H9 (cell line): ENCODE results near the gene RABGAP1L. TPM values are rescaled to one million over a fixed set of nuclear protein-coding genes. Genes with fewer than 3 reads are reported as not detected.

Experiments
- DNase-seq: peaks from one replicate; pipeline ENCODE4 v3.0.0-alpha.2; 2017
- H2AFZ ChIP-seq: one replicate; pipeline ENCODE4 v1.6.1; 2013; ENCODE audit warnings: mild to moderate bottlenecking, low read length, control low read depth, moderate library complexity
- H2AK5ac ChIP-seq: 2 replicates; pipeline ENCODE4 v1.6.1; 2013; ENCODE audit warnings: low read length, control low read depth, mixed read lengths; ENCODE audit not compliant: insufficient read length
- H2BK120ac ChIP-seq: one replicate; pipeline ENCODE4 v1.6.1; 2013; ENCODE audit warnings: low read depth, mild to moderate bottlenecking, low read length, control low read depth, inconsistent platforms; ENCODE audit not compliant: poor library complexity, severe bottlenecking
- H2BK12ac ChIP-seq: 2 replicates; pipeline ENCODE4 v1.6.1; 2013; ENCODE audit warnings: low read length, control low read depth, mixed read lengths, low read depth; ENCODE audit not compliant: insufficient read length
- H2BK15ac ChIP-seq: 2 replicates; pipeline ENCODE4 v1.6.1; 2013; ENCODE audit warnings: low read depth, low read length, control low read depth
- H2BK20ac ChIP-seq: one replicate; pipeline ENCODE4 v1.6.1; 2013; ENCODE audit warnings: low read depth, mild to moderate bottlenecking, low read length, control low read depth, inconsistent platforms; ENCODE audit not compliant: poor library complexity, severe bottlenecking
- H2BK5ac ChIP-seq: 2 replicates; pipeline ENCODE4 v1.6.1; 2013; ENCODE audit warnings: low read length, control low read depth, mixed read lengths; ENCODE audit not compliant: insufficient read length
- H3K14ac ChIP-seq: 2 replicates; pipeline ENCODE4 v1.6.1; 2013; ENCODE audit warnings: low read length, control low read depth; ENCODE audit not compliant: insufficient read depth
- H3K18ac ChIP-seq: 2 replicates; pipeline ENCODE4 v1.6.1; 2013; ENCODE audit warnings: low read depth, mild to moderate bottlenecking, mixed read lengths, low read length, control low read depth; ENCODE audit not compliant: insufficient read length
- H3K23ac ChIP-seq: 2 replicates; pipeline ENCODE4 v1.6.1; 2013; ENCODE audit warnings: low read length, control low read depth, mixed read lengths, low read depth; ENCODE audit not compliant: insufficient read length
- H3K23me2 ChIP-seq: 2 replicates; pipeline ENCODE4 v1.6.1; 2013; ENCODE audit warnings: low read depth, mild to moderate bottlenecking, mixed read lengths, low read length, control low read depth; ENCODE audit not compliant: insufficient read length, poor library complexity, severe bottlenecking
- H3K27ac ChIP-seq: 2 replicates; pipeline ENCODE4 v1.5.1; 2013; ENCODE audit warnings: low read length, control low read depth, mixed read lengths, low read depth; ENCODE audit not compliant: insufficient read length
- H3K27me3 ChIP-seq: 2 replicates; pipeline ENCODE4 v1.6.1; 2013; ENCODE audit warnings: low read length, control low read depth, inconsistent platforms; ENCODE audit not compliant: insufficient read depth
- H3K4ac ChIP-seq: 2 replicates; pipeline ENCODE4 v1.6.1; 2013; ENCODE audit warnings: low read depth, mild to moderate bottlenecking, control low read depth, inconsistent platforms, low read length, moderate library complexity
- H3K4me1 ChIP-seq: 2 replicates; pipeline ENCODE4 v1.6.1; 2013; ENCODE audit warnings: low read length, control low read depth, inconsistent platforms; ENCODE audit not compliant: insufficient read depth
- H3K4me2 ChIP-seq: 2 replicates; pipeline ENCODE4 v1.6.1; 2013; ENCODE audit warnings: low read length, control low read depth, mixed read lengths; ENCODE audit not compliant: insufficient read length, insufficient read depth
- H3K56ac ChIP-seq: 2 replicates; pipeline ENCODE4 v1.6.1; 2013; ENCODE audit warnings: low read depth, mild to moderate bottlenecking, mixed read lengths, low read length, control low read depth; ENCODE audit not compliant: insufficient read length
- H3K79me1 ChIP-seq: 2 replicates; pipeline ENCODE4 v1.6.1; 2013; ENCODE audit warnings: low read depth, mild to moderate bottlenecking, moderate library complexity, low read length, control low read depth, inconsistent platforms; ENCODE audit not compliant: insufficient read depth, poor library complexity, severe bottlenecking
- H3K79me2 ChIP-seq: 2 replicates; pipeline ENCODE4 v1.6.1; 2013; ENCODE audit warnings: low read length, control low read depth, inconsistent platforms; ENCODE audit not compliant: insufficient read depth
- H3K9ac ChIP-seq: 2 replicates; pipeline ENCODE4 v1.6.1; 2013; ENCODE audit warnings: low read length, control low read depth, mixed read lengths; ENCODE audit not compliant: insufficient read length; ENCODE audit errors: extremely low read depth
- H3K9me3 ChIP-seq: one replicate; pipeline ENCODE4 v1.6.1; 2013; ENCODE audit warnings: low read depth, low read length, inconsistent platforms; ENCODE audit not compliant: control insufficient read depth
- H3T11ph ChIP-seq: one replicate; pipeline ENCODE4 v1.6.1; 2013; ENCODE audit warnings: mild to moderate bottlenecking, low read length, control low read depth, inconsistent platforms
- H4K20me1 ChIP-seq: one replicate; pipeline ENCODE4 v1.6.1; 2013; ENCODE audit not compliant: control insufficient read depth, insufficient read length, insufficient read depth
- H4K5ac ChIP-seq: 2 replicates; pipeline ENCODE4 v1.6.1; 2013; ENCODE audit warnings: low read depth, mild to moderate bottlenecking, mixed read lengths, low read length, control low read depth; ENCODE audit not compliant: insufficient read length
- H4K8ac ChIP-seq: replicated peaks from 2 replicates; pipeline ENCODE4 v1.6.1; 2013; ENCODE audit warnings: low read length, control low read depth, mixed read lengths, low read depth; ENCODE audit not compliant: insufficient read length
- H4K91ac ChIP-seq: 2 replicates; pipeline ENCODE4 v1.6.1; 2013; ENCODE audit warnings: low read depth, mild to moderate bottlenecking, moderate library complexity, mixed read lengths, low read length, control low read depth; ENCODE audit not compliant: insufficient read length
- H3K27ac Mint-ChIP-seq, 3 experiments: 2 replicates in 2 of 3; 3 replicates in 1 of 3; pipeline ENCODE4 v1.8.0; 2020 to 2021; ENCODE audit warnings: mixed read lengths in 3 of 3, mild to moderate bottlenecking in 1 of 3, moderate library complexity in 1 of 3
- H3K27me3 Mint-ChIP-seq: 2 replicates; pipeline ENCODE4 v1.8.0; 2021; ENCODE audit warnings: low read depth, mild to moderate bottlenecking, moderate library complexity, mixed read lengths
- H3K36me3 Mint-ChIP-seq, 3 experiments: 2 replicates in 2 of 3; 3 replicates in 1 of 3; pipeline ENCODE4 v1.8.0; 2020 to 2021; ENCODE audit warnings: low read depth in 3 of 3, mixed read lengths in 3 of 3; ENCODE audit not compliant: insufficient read depth in 1 of 3
- H3K4me1 Mint-ChIP-seq, 2 experiments: 2 replicates each; pipeline ENCODE4 v1.8.0; 2020; ENCODE audit warnings: mixed read lengths in 2 of 2
- H3K4me3 Mint-ChIP-seq, 2 experiments: 2 replicates in 1 of 2; 3 replicates in 1 of 2; pipeline ENCODE4 v1.8.0; 2020 to 2021; ENCODE audit warnings: mild to moderate bottlenecking in 2 of 2, mixed read lengths in 2 of 2, moderate library complexity in 1 of 2
- H3K9me3 Mint-ChIP-seq, 2 experiments: 2 replicates in 1 of 2; 3 replicates in 1 of 2; pipeline ENCODE4 v1.8.0; 2020; ENCODE audit warnings: mild to moderate bottlenecking in 2 of 2, mixed read lengths in 2 of 2, moderate library complexity in 1 of 2
- WGBS: extraction: QIAGEN DNeasy Blood & Tissue Kit; methylation state at CpG from one replicate; pipeline ENCODE4 v1.1.7; 2013; ENCODE audit warnings: missing lambda C conversion rate, low lambda C conversion rate, mixed read lengths; ENCODE audit not compliant: insufficient read length; ENCODE audit errors: extremely low coverage; 5-methylcytosine and 5-hydroxymethylcytosine counted together
- long read RNA-seq: library from polyadenylated mRNA; unstranded; transcript quantifications from one replicate; pipeline ENCODE4 v2.0.0, GENCODE V29; 2020
- total RNA-seq: library from RNA; stranded (reverse); gene quantifications from 2 replicates; pipeline ENCODE4 v1.2.1, GENCODE V29; 2021
- TF ChIP-seq, protein P1 (sequence below): fragments of 200-600 bp; sonication (generic); conservative IDR thresholded peaks from 3 replicates; pipeline ENCODE4 v1.8.0; 2021; ENCODE audit warnings: antibody characterized with exemption, mild to moderate bottlenecking

RABGAP1L gene
- 146 and 147 TPM in 2 replicates for total RNA-seq
- long read RNA-seq, full-length matches to known transcripts = 15 of 241 reads
- long read RNA-seq, partial matches to known transcripts = 57 of 241 reads
- long read RNA-seq, other reads (novel, unspliced or antisense) = 169 of 241 reads

DNA sequence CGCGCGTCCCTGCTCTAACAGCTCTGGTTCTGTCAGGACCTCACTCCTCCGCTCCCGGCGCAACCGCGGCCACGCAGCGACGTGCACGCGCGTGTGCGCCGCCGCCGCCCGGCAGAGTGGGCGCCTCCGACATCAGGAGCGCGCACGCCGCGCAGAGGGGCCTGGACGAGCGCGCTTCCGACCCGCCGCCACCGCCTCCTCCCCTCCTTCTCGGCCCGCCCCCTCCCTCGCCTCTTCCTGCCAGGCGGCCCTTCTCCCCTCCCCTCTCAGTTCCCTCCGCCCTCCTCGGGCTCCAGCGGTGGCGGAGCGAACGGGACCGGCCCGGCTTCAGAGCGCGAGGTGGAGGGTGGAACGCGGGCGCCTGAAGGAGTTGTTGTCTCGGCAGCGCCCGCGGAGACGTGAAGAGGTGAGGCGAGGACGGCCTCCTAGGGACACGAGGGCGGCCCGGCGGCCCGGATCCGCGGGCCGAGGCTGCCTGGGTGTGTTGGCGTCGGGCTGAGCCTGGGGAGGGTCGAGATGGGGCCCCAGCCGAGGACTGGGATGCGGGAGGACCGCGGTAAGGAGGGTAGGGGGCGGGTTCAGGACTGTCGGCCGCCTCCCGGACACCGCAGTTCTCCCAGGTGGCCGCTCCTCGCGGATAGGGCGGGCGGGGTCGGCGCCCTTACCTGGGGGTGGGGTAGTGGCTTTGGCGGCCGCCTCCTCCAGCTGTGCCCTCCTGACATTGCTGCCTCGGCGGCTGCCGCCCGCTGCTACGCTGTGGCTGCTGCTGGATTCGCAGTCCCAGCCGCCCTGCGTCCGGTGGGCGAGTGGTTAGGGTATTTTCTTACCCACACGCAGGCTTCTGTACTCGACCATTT lies at the start of gene RABGAP1L:
TSS of gene RABGAP1L (plus strand) at position 269 of the 857 bp plus-strand sequence.
- TF ChIP-seq, protein P1, sequence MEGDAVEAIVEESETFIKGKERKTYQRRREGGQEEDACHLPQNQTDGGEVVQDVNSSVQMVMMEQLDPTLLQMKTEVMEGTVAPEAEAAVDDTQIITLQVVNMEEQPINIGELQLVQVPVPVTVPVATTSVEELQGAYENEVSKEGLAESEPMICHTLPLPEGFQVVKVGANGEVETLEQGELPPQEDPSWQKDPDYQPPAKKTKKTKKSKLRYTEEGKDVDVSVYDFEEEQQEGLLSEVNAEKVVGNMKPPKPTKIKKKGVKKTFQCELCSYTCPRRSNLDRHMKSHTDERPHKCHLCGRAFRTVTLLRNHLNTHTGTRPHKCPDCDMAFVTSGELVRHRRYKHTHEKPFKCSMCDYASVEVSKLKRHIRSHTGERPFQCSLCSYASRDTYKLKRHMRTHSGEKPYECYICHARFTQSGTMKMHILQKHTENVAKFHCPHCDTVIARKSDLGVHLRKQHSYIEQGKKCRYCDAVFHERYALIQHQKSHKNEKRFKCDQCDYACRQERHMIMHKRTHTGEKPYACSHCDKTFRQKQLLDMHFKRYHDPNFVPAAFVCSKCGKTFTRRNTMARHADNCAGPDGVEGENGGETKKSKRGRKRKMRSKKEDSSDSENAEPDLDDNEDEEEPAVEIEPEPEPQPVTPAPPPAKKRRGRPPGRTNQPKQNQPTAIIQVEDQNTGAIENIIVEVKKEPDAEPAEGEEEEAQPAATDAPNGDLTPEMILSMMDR = no peak
- Histone ChIP-seq H3K27me3 (no peaks in the 10 kb centered on the region), H2BK20ac (no peak within 1 kb of the TSS), H3K56ac (no peak within 1 kb of the TSS), H3K23me2 (peaks cover 4% of the 10 kb centered on the region), H2AK5ac (no peak within 1 kb of the TSS), H3K79me1 (no peaks in the 10 kb centered on the region), H3T11ph (no peak within 1 kb of the TSS), H3K4me1 (0 out of 2 replicates have a peak, but pooled peaks cover 4% of the 10 kb centered on the region), H3K9me3 (no peaks in the 10 kb centered on the region), H3K4me2 (peak within 1 kb of the TSS; percentile 87), H4K5ac (no peak within 1 kb of the TSS), H3K9ac (peak within 1 kb of the TSS; percentile 63), H3K23ac (no peak within 1 kb of the TSS), H2BK12ac (no peak within 1 kb of the TSS), H4K20me1 (no peaks in the 10 kb centered on the region), H3K14ac (0 out of 2 replicates have a peak within 1 kb of the TSS, but pooled peaks have one; percentile 82), H2BK120ac (no peak within 1 kb of the TSS), H2BK5ac (no peak within 1 kb of the TSS), H4K8ac (no peak within 1 kb of the TSS), H3K4ac (no peak within 1 kb of the TSS), H4K91ac (no peak within 1 kb of the TSS), H3K79me2 (no peaks in the 10 kb centered on the region), H3K18ac (peak within 1 kb of the TSS; percentile 24), H2BK15ac (no peak within 1 kb of the TSS), H3K27ac (no peak within 1 kb of the TSS), H2AFZ (peak within 1 kb of the TSS; percentile 40)
- Mint-ChIP-seq H3K4me1 (peaks cover 20 to 27% of the 10 kb centered on the region in 2 experiments), H3K27me3 (peaks cover 1% of the 10 kb centered on the region), H3K4me3 (peak within 1 kb of the TSS; percentile 84 to 99), H3K9me3 (no peaks in the 10 kb centered on the region), H3K27ac (peak within 1 kb of the TSS; percentile 66 to 95 (median 94); a peak in 6 of 7 replicates), H3K36me3 (no peaks in the 10 kb centered on the region)
- no CpG with 5 or more reads among the region's 98 CpGs for WGBS
- peak; percentile 96 for DNase-seq
